ENCODE results near the gene SUCNR1.
"Not testable (repeated sequence)": the region's sequence is repeated elsewhere in the genome, so short reads cannot be mapped to it uniquely, and the experiment has no call there.

Gene SUCNR1

GRCh38 chr3:151871639-151872468, 1.6 kb upstream of the SUCNR1 start:
- DNase-seq, result peak in 1 of 2 donors; percentile 98

- not testable (repeated sequence) for DNase-seq
These were observed 636 bp downstream of the SUCNR1 start for GRCh38 chr3:151874079-151874478.

- peak in 1 of 2 donors; percentile 84 for DNase-seq
These were observed 2.3 kb downstream of the SUCNR1 start for GRCh38 chr3:151875759-151876158.

GRCh38 chr3:151877269-151877668, 3.8 kb downstream of the SUCNR1 start:
- no peak for DNase-seq

GRCh38 chr3:151878465-151878864, 5.0 kb downstream of the SUCNR1 start:
- no peak for DNase-seq

- DNase-seq, result no peak
These were observed 5.6 kb downstream of the SUCNR1 start for GRCh38 chr3:151879037-151879436.

- peak in 1 of 2 donors; percentile 42 for DNase-seq
These were observed 6.4 kb downstream of the SUCNR1 start for GRCh38 chr3:151879679-151880415.

- no peak for DNase-seq
These were observed 6.9 kb downstream of the SUCNR1 start for GRCh38 chr3:151880416-151880690.

- no peak for DNase-seq
These were observed 7.7 kb downstream of the SUCNR1 start for GRCh38 chr3:151881137-151881536.

GRCh38 chr3:151885397-151885796, 12.0 kb downstream of the SUCNR1 start:
- DNase-seq, result not testable (repeated sequence)

GRCh38 chr3:151887450-151888211, 14.2 kb downstream of the SUCNR1 start:
- DNase-seq, result not testable (repeated sequence)

GRCh38 chr3:151890721-151891141, 17.3 kb downstream of the SUCNR1 start:
- DNase-seq, result peak in 1 of 2 donors; percentile 44

GRCh38 chr3:151891721-151892120, 18.3 kb downstream of the SUCNR1 start:
- DNase-seq, result no peak

- no peak for DNase-seq
These were observed 20.8 kb downstream of the SUCNR1 start for GRCh38 chr3:151894219-151894618.

GRCh38 chr3:151895478-151896241, 22.2 kb downstream of the SUCNR1 start:
- no peak for DNase-seq

- no peak for DNase-seq
These were observed 23.0 kb downstream of the SUCNR1 start for GRCh38 chr3:151896246-151897012.

- DNase-seq, result not testable (repeated sequence)
These were observed 24.7 kb downstream of the SUCNR1 start for GRCh38 chr3:151898121-151898520.

- not testable (repeated sequence) for DNase-seq
These were observed 25.3 kb downstream of the SUCNR1 start for GRCh38 chr3:151898564-151899261.

- DNase-seq, result no peak
These were observed 26.6 kb downstream of the SUCNR1 start for GRCh38 chr3:151899996-151900395.

- no peak for DNase-seq
These were observed 27.0 kb downstream of the SUCNR1 start for GRCh38 chr3:151900460-151900859.

Data from bone marrow (tissue), 2 donors.